Loucy (cell line): ENCODE data around the gene MRPL19.

Experiments
- H2AFZ ChIP-seq: fragments of 200-600 bp; sonication (generic); 2 replicates; pipeline ENCODE4 v1.6.0; 2016; ENCODE audit warnings: antibody characterized with exemption, mild to moderate bottlenecking, low read length, moderate library complexity
- H3F3A ChIP-seq: fragments of 200-600 bp; 2 replicates; pipeline ENCODE4 v1.6.0; 2016; ENCODE audit warnings: antibody characterized with exemption, low read depth, mild to moderate bottlenecking
- H3K27me3 ChIP-seq: fragments of 200-600 bp; sonication (generic); 2 replicates; pipeline ENCODE4 v1.6.1; 2014; ENCODE audit warnings: low read length, mild to moderate bottlenecking; ENCODE audit not compliant: insufficient read depth, poor library complexity, severe bottlenecking
- H3K36me3 ChIP-seq: fragments of 200-600 bp; sonication (generic); 2 replicates; pipeline ENCODE4 v1.6.1; 2016; ENCODE audit warnings: low read length; ENCODE audit not compliant: insufficient read depth
- H3K4me1 ChIP-seq: fragments of 200-600 bp; sonication (generic); 2 replicates; pipeline ENCODE4 v1.5.1; 2014; ENCODE audit warnings: low read length, mild to moderate bottlenecking; ENCODE audit not compliant: insufficient read depth, poor library complexity, severe bottlenecking
- H3K4me2 ChIP-seq: fragments of 200-600 bp; sonication (generic); 2 replicates; pipeline ENCODE4 v1.6.0; 2014; ENCODE audit warnings: antibody characterized with exemption, low read length, low read depth, mild to moderate bottlenecking; ENCODE audit not compliant: poor library complexity, severe bottlenecking
- H3K4me3 ChIP-seq: fragments of 200-600 bp; sonication (generic); 2 replicates; pipeline ENCODE4 v1.5.1; 2014; ENCODE audit warnings: low read length, mild to moderate bottlenecking, mixed read lengths; ENCODE audit not compliant: poor library complexity, severe bottlenecking
- H3K79me2 ChIP-seq: fragments of 200-600 bp; sonication (generic); 2 replicates; pipeline ENCODE4 v1.6.1; 2014; ENCODE audit warnings: low read length; ENCODE audit not compliant: insufficient read depth
- H3K9ac ChIP-seq: fragments of 200-600 bp; sonication (generic); 2 replicates; pipeline ENCODE4 v1.6.0; 2014; ENCODE audit warnings: mild to moderate bottlenecking, low read depth, low read length, moderate library complexity; ENCODE audit not compliant: poor library complexity, severe bottlenecking
- H3K9me2 ChIP-seq: fragments of 200-600 bp; sonication (generic); replicated peaks from 2 replicates; pipeline ENCODE4 v1.6.1; 2016; ENCODE audit warnings: low read depth, low read length, mixed read lengths
- H3K9me3 ChIP-seq: fragments of 200-600 bp; sonication (generic); 2 replicates; pipeline ENCODE4 v1.6.1; 2014; ENCODE audit warnings: mild to moderate bottlenecking, antibody characterized with exemption, low read length, low read depth; ENCODE audit not compliant: insufficient read depth
- H4K20me1 ChIP-seq: fragments of 200-600 bp; sonication (generic); 2 replicates; pipeline ENCODE4 v1.6.0; 2014; ENCODE audit warnings: antibody characterized with exemption, low read length, mild to moderate bottlenecking; ENCODE audit not compliant: insufficient read depth, poor library complexity, severe bottlenecking
- CTCF ChIP-seq: fragments of 200-600 bp; sonication (generic); conservative IDR thresholded peaks from 2 replicates; pipeline ENCODE4 v1.5.1; 2014; ENCODE audit warnings: mild to moderate bottlenecking, antibody characterized with exemption, low read length
- EZH2phosphoT487 ChIP-seq: fragments of 200-600 bp; IDR thresholded peaks from 2 replicates; pipeline ENCODE4 v1.6.1; 2018; ENCODE audit warnings: antibody characterized with exemption, mild to moderate bottlenecking, moderate library complexity, borderline replicate concordance

MRPL19 gene

DNA sequence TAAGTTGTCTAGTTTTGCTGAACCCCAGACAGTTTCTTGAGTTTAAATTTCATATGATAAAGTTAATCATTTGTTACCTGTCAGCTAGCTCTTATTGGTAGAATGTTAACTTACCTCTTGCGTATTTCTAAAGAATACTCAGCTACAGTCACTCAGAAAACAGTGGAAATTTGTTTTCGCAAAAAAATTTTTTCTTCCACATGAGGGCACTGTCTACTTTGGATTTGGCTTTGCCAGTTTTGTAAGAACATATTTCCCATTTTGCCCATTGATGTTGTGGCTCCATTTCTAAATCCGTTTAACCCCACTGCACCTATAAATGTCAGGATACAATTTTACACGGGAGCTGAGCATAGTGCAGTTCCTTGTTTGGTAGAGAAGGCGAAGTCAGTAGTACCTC lies 83.3 kb downstream of the MRPL19 start:
- 0 out of 2 replicates have a peak overlapping the region, but pooled peaks have one; percentile 51 for H2AFZ ChIP-seq
- H3F3A ChIP-seq = no peaks in the 10 kb centered on the region
- H3K79me2 ChIP-seq = no peaks in the 10 kb centered on the region
- H3K9ac ChIP-seq = no peak overlapping the region
- no peak overlapping the region for H3K4me3 ChIP-seq
- H3K9me3 ChIP-seq = no peaks in the 10 kb centered on the region
- no peaks in the 10 kb centered on the region for H3K9me2 ChIP-seq
- H3K4me2 ChIP-seq = no peak overlapping the region
- no peaks in the 10 kb centered on the region for H3K27me3 ChIP-seq
- TF ChIP-seq EZH2phosphoT487 (no peak), CTCF (peak; percentile 58)
- no peaks in the 10 kb centered on the region for H3K36me3 ChIP-seq
- no peaks in the 10 kb centered on the region for H3K4me1 ChIP-seq
- H4K20me1 ChIP-seq = no peaks in the 10 kb centered on the region

- H3K4me2 ChIP-seq = no peak overlapping the region
- H3K9ac ChIP-seq = no peak overlapping the region
- H3K9me3 ChIP-seq = no peaks in the 10 kb centered on the region
- H3K9me2 ChIP-seq = no peaks in the 10 kb centered on the region
- TF ChIP-seq EZH2phosphoT487 = no peak
- no peak for TF ChIP-seq CTCF
- no peaks in the 10 kb centered on the region for H3K27me3 ChIP-seq
- no peak overlapping the region for H3K4me3 ChIP-seq
- no peaks in the 10 kb centered on the region for H4K20me1 ChIP-seq
- no peaks in the 10 kb centered on the region for H3K79me2 ChIP-seq
- no peak overlapping the region for H2AFZ ChIP-seq
- no peaks in the 10 kb centered on the region for H3K36me3 ChIP-seq
- H3F3A ChIP-seq = no peaks in the 10 kb centered on the region
- H3K4me1 ChIP-seq = no peaks in the 10 kb centered on the region
Observed at GRCh38 chr2:75736276-75736675, 89.7 kb downstream of the MRPL19 start.

DNA sequence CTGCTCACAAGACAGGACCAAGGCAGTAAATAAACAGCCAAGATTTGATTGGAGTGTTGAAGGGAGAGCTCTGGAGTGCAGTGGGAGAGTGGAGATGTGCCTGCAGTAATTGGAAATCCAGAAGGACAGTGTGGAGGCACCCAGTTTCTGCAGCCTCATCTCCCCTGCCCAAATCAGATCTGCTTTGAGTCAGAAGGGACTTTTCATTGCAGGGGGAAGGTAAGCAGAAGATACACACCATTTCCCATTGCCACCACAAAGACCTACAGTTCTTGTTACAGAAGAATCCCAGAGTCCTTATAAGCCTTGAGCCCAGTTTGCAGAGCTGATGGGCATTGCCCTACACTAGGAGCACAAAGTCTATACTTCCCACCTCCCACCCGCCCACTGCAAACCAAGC lies 91.4 kb downstream of the MRPL19 start:
- no peaks in the 10 kb centered on the region for H3K27me3 ChIP-seq
- no peaks in the 10 kb centered on the region for H4K20me1 ChIP-seq
- H3K9ac ChIP-seq = no peak overlapping the region
- no peak overlapping the region for H2AFZ ChIP-seq
- H3K4me2 ChIP-seq = no peak overlapping the region
- no peak overlapping the region for H3K4me3 ChIP-seq
- H3F3A ChIP-seq = no peaks in the 10 kb centered on the region
- H3K9me3 ChIP-seq = no peaks in the 10 kb centered on the region
- no peaks in the 10 kb centered on the region for H3K9me2 ChIP-seq
- no peaks in the 10 kb centered on the region for H3K79me2 ChIP-seq
- H3K36me3 ChIP-seq = no peaks in the 10 kb centered on the region
- H3K4me1 ChIP-seq = no peaks in the 10 kb centered on the region
- no peak for TF ChIP-seq CTCF
- TF ChIP-seq EZH2phosphoT487 = no peak
